ENCODE measurements around the gene TMEM235.

The TMEM235 gene

GRCh38 chr17:78223061-78223460, 8.4 kb upstream of the TMEM235 start:
- Histone ChIP-seq H3K4me1 (no peaks in the 10 kb centered on the region), H3K27me3 (no peaks in the 10 kb centered on the region), H3K9me3 (no peaks in the 10 kb centered on the region), H3K36me3 (no peaks in the 10 kb centered on the region), H3K27ac (no peak overlapping the region), H3K4me3 (no peak overlapping the region)
- DNase-seq = no peak
- TF ChIP-seq CTCF (IDR thresholded peaks at IDR 0.05) = no peak
- intact Hi-C loops (cut with DNase I; ENCODE audit: low total_unique reads) = no loop called here

GRCh38 chr17:78223765-78224164, 7.7 kb upstream of the TMEM235 start:
- no peak overlapping the region for H3K27ac ChIP-seq
- no peak for TF ChIP-seq CTCF (IDR thresholded peaks at IDR 0.05)
- intact Hi-C loops (cut with DNase I; ENCODE audit: low total_unique reads) = no loop called here
- H3K4me3 ChIP-seq = no peak overlapping the region
- H3K27me3 ChIP-seq = no peaks in the 10 kb centered on the region
- H3K9me3 ChIP-seq = no peaks in the 10 kb centered on the region
- no peaks in the 10 kb centered on the region for H3K4me1 ChIP-seq
- no peak for DNase-seq
- no peaks in the 10 kb centered on the region for H3K36me3 ChIP-seq

- no peak for DNase-seq
- Histone ChIP-seq H3K27me3 (no peaks in the 10 kb centered on the region), H3K4me3 (no peak overlapping the region), H3K9me3 (no peaks in the 10 kb centered on the region), H3K4me1 (no peaks in the 10 kb centered on the region), H3K36me3 (no peaks in the 10 kb centered on the region), H3K27ac (no peak overlapping the region)
- TF ChIP-seq CTCF (IDR thresholded peaks at IDR 0.05) = no peak
- intact Hi-C loops (cut with DNase I; ENCODE audit: low total_unique reads) = no loop called here
These were observed 7.0 kb upstream of the TMEM235 start for GRCh38 chr17:78224231-78225087.

- Histone ChIP-seq H3K9me3 (no peaks in the 10 kb centered on the region), H3K4me3 (no peak overlapping the region), H3K36me3 (no peaks in the 10 kb centered on the region), H3K4me1 (no peaks in the 10 kb centered on the region), H3K27me3 (peaks cover 0 to 5% of the 10 kb centered on the region in 2 donors), H3K27ac (no peak overlapping the region)
- TF ChIP-seq CTCF (IDR thresholded peaks at IDR 0.05) = no peak
- intact Hi-C loops (cut with DNase I; ENCODE audit: low total_unique reads) = no loop called here
- DNase-seq = no peak
These were observed 6.2 kb upstream of the TMEM235 start for GRCh38 chr17:78225088-78225865.

GRCh38 chr17:78226055-78226758, 5.2 kb upstream of the TMEM235 start:
- TF ChIP-seq CTCF (IDR thresholded peaks at IDR 0.05) = no peak
- Histone ChIP-seq H3K27me3 (peaks cover 0 to 14% of the 10 kb centered on the region in 2 donors), H3K36me3 (no peaks in the 10 kb centered on the region), H3K4me1 (no peaks in the 10 kb centered on the region), H3K27ac (no peak overlapping the region), H3K4me3 (no peak overlapping the region), H3K9me3 (no peaks in the 10 kb centered on the region)
- intact Hi-C loops (cut with DNase I; ENCODE audit: low total_unique reads) = no loop called here
- DNase-seq = no peak
